NK-92 (cell line): ENCODE results near the gene TMEM52.

Source experiments
- DNase-seq: peaks from one replicate; lab custom pipeline; 2025; ENCODE audit not compliant: unreplicated experiment; lab: John Stamatoyannopoulos, UW

TMEM52 gene

DNA sequence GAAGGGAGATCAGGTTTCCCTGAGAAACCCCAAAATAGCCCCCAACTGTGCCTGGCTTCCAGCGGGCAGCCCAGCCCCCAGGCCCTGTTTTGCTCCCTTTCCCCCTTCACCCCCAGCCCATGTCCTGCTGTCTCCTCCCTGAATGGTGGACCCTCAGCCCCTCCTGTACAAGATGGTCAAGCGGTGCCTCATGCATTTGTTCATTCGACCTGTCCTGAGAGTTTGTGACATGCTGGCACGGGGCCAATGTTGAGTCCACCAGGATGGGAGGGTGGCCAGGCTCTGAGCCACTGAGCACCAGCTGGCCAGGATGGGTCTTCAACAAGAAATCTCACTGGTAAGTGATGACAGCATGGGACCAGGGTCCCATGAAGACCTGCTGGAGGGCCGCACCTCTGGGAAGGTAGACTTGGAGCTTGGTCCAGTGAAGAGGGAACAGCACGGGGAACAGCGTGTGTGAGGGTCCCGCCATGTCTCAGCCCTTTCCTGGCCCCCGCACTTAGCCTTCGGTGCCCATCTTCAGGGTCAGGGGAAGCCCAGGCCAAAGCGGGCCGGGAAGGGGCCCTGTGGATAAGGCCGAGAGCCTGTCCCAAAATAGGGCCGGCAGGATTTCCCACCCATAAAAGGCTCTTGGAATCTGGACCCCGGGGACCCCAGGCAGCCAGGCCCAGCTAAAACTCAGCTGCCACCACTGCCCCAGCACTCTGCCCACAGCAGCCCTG is 3.9 kb downstream of the TMEM52 start, which contains the start of gene CALML6:
TSS of gene CALML6 (plus strand) at position 290 of the 722 bp plus-strand sequence. CDS start at position 311, 21 bp downstream.
- no peak for DNase-seq

DNA sequence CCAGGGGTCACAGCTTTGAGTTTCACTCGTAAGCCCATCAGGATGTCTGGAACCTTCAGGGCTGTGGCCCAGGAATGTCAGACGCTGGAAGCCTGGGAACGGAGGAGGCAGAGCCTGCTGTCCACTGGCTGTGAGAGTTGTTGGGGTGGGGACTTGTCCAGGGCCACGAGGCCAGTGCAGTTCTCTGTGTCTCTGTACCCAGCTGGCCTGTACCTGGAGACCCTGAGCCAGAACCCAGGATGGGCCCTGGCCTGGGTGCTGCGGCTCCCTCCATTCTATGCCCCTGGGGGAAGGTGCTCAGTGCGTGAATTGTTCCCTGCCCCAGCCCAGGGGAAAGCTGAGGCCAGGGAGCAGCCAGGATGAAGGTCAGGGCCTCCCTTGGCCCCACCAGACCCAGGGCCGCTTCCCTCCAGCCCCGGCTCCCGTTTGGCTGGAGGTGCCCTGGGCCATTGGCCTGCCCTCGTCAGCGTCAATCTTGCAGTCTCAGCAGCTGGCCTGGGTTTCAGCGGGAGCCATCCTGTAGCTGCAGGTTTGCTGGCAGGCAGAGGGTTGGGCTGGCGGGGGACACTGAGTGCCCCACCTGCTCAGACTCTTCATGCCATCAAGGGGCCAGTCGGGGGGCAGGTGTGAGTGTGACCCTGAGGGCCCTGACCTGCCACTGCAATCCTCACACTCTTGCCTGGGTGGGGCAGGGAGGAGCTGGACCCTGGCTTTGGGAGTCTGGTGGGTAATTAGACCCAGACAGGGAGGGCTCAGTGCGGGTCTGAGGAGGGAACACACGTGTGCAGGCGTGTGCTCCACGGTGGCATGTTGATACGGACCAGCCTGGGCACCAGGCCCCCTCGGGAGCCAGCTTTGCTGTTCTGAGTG is 4.7 kb downstream of the TMEM52 start:
- DNase-seq = no peak

DNA sequence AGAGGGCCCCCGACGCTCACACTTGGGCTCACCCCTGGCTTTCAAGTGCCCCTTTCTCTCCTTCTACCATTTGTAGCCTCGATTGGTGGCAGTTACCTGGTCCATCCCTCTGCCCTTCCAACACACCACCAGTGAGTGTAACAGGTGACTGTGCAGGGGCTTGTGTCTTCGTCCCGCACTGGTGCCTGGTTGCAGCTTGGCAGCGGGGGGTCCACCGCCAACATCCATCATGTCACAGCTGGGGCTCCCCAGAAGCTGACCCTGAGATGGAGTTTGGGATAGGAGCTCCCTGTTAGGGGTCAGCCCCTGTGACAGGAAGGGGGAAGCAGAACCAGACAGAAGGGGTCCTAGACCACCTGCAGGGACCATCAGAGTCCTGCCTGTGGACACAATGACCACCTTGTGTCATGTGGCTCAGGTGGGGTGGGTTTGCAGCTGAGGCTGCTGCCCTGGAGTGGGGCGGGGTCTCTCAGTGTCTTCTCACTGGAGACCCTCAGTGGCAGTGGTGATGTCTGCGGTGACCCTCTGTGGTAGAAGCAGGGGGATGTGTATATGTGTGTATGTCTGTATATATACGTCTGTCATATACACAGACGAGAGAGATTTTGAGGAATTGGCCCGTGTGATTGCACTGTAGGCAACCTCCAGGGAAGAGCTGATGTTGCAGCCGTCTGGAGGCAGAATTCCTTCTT is 7.6 kb downstream of the TMEM52 start:
- DNase-seq = no peak

DNA sequence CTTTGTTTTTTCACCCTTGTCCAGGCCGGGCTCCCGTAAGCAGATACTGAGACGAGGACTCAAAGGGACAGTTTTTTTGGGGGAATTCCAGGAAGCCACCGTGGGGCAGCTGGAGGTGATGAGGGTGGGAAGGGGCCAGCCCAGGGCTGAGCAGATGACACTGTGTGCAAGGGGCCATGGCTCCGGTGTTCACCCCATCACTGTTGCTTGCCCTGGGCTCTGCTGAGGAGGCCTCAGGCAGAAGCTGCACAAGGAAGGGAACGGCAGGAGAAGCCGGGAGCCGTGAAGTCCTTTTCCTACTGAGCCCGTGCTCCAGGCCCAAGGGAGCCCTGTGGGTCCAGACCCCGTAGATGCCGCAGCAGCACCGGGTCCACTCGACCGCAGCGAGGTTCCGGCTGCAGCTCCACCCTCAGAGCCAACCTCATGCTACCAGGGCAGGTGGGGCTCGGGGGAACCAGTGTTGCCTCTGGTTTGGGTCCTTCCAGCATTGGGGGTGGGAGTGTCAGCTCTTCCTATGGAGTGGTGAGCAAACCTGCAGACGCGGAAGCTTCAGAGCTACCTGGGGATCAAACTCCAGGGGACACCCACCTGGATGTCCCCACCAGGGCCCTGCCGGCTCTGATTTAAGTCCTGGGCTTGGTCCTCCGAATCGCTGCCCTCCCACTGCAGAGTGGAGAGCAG is 8.3 kb downstream of the TMEM52 start:
- DNase-seq = no peak

DNA sequence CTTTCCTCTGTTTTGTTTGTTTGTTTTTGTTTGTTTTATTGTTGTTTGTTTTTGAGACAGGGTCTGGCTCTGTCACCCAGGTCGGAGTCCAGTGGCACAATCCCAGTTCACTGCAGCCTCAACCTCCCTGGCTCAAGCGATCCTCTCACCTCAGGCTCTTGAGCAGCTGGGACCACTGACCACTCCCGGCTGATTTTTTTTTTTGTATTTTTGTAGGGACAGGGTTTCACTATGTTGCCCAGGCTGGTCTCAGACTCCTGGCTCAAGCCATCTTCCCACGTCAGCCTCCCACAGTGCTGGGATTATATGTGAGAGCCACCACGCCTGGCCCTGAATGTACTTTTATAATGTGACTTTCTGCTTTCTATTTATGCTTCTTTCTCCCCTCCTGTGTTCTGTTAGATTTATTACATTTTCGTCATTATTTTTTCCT is 9.0 kb downstream of the TMEM52 start:
- no peak for DNase-seq

DNA sequence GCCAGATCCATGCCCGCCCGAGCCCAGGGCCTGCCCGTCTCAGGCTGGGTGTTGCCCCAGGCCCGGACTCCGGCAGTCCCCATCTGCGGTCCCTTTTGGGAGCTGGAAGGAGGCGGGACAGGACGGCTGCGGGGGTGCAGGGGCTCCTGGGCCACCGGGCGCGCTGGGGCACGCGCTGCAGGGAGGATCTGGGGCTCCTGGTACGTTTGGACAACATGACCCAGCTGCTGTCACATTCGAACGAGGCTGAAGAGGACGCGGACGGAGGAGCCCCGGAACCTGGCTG is 10.6 kb downstream of the TMEM52 start:
- no peak for DNase-seq

DNA sequence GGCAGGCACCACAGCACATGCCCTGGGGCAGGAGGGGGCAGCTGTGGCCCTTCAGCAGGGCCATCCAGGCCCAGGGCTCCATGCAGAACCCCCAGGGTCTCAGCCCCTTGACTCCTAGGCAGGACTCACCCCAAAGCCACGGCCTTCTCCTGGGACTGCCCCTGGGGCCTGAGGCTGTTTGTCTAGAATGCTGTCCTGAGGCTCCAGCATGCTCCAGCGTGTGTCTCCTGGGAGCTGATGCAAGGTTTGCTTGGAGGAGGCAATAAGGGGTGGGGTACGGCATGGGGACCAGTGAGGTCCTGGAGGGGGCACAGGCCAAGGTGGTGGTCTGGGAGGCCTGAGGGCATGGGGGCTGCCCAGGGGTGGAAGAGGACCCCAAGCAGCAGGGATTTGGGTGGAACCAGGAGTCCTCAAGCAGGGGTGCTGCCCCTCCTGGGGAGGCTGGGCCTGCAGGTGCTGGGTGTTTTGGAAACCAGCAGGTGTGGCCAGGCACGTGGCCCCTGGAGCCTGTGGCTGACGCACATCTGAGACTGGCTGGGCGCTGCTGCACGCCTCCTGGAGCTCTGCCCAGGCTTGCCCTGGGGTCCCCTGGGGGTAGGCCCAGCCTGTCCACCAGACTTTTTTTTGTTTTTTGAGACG is 11.9 kb downstream of the TMEM52 start:
- no peak for DNase-seq

DNA sequence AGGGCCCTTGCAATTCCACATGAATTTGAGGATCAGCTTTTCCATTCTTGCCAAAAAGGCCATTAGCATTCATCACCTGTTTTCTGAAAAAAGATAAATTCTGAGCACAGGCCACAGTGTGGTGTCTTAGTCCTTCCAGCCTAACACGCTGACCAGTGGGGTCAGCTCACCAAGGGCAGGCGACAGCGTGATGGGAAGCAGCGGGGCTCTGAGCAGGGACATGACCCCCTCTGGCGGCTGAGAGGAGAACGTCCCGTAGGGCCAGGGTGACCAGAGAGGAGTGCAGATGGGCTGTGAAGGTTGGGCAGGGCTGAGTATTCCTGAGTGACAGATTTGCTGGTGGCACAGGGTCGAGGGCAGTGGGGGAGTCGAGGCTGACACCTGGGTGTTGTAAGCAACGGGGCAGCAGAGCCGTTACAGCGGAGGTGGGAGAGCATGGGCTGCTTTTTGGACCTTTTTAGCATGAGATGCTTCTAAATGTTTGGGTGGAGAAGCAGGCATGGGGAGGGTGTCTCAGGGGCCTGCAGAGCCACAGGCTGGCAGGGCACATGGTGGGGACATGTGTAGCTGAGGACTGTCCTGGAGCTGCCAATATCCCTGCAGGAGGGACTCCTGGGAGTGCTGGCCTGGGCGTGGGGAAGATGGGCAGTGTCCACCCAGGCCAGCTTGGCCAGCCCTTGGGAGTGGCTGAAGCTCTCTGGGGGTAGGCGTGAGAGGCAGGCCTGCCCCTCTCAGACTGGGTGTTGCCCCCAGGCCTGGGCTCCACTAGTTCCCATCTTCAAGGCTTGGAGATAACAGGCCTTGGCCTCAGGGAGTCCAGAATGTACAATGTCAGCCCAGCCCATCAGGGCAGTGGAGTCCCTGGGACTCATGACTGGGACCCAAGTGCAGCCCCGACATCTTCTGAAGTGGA is 12.6 kb downstream of the TMEM52 start:
- no peak for DNase-seq

DNA sequence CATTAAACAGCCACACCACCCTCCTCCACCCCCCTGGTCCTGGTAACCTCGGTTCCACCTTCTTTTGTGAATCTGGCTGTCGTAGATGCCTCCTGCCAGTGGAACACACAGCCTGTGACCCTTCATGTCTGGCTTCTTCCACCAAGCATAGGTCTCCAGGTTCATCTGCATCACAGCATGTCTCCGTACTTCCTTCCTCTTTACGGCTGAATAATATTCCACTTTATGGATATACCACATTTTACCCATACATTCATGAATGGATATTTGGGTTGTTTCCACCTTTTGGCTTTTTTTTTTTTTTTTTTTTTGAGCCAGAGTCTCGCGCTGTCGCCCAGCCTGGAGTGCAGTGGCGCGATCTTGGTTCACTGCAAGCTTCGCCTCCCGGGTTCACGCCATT is 15.9 kb downstream of the TMEM52 start:
- DNase-seq = no peak

DNA sequence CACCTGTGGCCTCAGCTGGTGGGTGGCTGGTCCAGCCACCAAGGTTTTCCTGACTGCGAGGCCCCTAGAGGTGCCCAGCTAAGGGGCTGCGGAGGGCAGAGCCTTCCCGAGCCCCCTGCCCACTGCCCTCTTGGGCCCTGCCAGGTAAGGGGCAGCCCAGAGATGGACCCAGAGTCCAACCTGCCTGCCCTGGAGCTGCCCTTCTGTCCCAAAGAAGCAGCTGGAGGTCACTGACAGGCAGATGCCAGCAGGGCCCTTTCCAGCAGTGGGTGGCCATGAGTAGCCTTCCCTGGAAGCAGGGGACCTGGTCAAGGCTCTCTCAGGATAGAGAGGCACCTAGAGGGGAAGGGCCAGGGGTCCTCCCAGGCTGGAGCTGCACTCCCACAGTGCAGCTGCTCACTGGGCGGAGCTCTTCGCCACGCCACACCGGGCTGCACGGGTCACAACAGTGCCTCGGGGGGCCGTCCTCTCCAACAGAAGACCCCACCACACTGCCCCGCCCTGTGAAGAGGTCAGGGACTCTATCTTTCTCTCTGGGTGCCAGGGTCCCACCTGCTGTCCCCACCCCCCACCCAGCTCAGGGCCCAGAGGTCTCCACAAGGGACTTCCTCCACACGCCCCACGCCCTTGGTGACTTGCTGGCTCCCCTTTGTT is 17.3 kb downstream of the TMEM52 start:
- DNase-seq = no peak

DNA sequence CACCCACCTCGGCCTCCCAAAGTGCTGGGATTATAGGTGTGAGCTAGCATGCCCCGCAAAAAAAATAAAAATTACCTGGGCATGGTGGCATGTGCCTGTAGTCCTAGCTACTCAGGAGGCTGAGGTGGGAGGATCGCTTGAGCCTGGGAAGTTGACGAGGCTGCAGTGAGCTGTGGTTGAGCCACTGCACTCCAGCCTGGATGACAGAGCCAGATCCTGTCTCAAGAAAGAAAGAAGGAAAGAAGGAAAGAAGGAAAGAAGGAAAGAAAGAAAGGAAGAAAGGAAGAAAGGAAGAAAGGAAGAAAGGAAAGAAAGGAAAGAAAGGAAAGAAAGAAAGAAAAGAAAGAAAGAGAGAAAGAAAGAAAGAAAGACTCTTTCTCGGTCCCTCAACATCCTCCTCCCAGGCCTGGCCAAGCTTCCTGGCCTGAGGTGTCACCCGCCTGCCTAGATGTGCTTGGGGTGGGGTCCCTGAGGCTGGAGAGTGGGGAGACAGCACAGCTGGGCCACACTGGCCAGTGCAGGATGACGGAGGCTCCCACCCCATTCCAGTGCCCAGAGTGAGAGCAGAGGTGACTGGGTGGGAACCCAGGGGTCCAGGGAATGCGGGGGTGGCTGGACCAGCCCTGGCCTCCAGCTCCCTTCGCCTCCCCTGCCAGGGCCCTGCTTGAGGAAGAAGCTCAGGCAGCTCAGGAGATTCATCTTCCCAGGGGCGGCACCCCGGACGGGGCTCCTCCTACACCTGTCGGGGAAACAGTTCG is 18.0 kb downstream of the TMEM52 start:
- no peak for DNase-seq

DNA sequence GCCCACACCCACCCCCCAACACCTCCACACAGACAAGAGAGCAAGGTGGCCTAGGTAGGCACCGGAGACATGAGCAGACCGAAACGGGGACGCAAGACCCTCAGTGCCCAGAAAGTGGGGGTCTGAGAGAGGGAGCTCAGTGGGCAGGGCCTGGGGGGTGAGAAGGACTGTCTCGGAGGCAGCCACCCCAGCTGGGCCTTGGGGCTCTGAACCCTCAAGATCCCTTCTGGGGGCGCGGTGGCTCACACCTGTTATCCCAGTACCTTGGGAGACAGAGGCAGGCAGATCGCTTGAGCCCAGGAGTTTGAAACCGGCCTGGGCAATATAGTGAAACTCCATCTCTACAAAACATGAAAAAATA is 19.1 kb downstream of the TMEM52 start:
- DNase-seq = no peak

DNA sequence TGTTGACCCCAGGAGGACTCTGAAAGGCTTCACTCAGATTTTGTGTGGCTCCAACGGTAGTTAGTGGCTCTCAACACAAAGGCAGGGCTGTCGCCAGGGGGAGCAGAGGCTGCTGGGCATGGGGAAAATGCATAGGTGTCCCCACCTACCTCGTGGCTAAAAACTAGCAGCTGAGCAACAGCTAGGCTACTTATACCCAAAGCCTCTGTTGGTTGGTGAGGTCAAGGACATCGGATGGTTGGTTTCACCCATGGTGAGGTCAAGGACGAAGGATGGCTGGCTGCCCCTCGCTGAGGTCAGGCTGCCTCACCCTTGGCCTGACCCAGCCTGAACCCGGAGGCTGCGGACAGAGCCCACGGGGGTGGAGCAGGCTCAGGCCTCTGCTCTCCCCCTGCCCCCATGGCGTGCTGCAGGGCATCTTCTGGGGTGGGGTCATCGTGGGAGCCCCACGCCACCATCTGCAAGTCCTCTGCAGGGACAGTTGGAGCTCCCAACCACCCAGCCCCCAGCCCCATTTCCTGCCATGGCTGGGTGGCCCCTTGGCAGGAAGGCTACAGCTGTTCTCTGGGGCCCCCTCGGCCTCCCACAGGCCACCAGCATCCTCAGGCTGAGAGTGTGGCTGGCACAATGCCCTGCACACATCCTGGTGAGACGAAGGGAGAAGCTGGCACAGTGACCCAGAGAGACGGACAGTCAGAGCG is 19.7 kb downstream of the TMEM52 start:
- no peak for DNase-seq

DNA sequence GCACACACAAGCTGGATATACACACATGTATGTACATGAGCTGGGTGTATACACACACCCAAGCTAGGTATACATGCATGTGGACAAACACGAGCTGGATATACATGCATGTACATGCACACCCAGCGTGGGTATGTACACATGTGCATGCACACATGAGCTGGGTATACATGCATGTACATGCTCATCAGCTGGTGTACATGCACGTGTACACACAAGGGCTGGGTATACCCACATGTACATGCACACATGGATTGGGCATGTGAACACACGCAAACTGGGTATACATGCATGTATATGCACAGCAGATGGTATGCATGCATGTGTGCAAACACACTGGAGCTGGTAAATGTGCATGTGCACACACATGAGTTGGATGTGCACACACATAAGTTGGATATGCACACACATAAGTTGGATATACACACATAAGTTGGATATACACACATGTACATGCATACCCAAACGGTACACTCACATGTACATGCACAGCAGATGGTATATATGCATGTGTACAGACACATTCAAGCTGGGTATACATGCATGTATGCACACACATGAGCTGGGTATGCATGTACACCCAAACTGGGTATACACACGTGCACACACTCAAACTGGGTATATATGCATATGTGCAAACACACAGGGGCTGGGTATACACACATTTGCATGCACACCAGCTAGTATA is 20.7 kb downstream of the TMEM52 start:
- DNase-seq = no peak

DNA sequence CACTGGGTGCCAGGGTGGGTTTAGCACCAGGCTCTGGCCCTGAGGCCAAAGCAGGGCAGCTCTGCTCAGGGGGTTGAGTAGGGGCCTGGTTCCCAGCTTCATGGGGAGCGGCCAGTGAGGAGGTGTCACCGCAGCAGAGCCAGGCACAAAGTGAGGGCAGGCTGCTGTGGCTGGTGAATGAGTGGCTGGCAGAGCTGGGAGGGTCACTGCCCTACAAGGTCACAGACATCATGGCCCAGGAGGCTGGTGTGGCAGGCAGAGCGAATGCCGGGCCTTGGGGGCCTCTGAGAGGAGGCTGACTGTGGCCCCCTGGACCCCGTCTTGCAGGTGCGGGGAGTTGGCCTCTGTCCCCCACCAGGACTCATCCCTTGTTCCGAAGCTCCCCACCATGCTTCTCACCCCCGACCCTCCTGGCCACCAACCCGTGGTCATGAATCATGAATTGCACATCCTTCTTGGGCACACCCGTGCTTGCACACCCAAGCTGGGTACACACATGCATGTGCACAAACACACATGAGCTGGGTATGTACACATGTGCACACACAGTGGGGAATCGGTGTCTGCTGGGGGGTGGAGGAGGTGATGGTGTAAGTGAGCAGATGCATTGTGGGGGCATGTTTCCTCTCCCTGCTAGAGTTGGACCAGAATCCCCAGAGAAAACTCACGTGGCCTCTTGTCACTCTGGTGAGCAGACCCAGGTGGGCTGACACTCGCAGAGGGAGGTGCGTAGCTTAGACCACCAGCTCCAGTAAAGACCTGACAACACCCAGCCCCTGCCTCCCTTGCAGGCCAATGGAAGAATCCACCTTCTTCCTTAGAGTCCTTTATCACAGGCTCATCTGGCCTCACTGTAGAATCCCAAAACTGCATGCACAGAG is 23.4 kb downstream of the TMEM52 start:
- DNase-seq = no peak

DNA sequence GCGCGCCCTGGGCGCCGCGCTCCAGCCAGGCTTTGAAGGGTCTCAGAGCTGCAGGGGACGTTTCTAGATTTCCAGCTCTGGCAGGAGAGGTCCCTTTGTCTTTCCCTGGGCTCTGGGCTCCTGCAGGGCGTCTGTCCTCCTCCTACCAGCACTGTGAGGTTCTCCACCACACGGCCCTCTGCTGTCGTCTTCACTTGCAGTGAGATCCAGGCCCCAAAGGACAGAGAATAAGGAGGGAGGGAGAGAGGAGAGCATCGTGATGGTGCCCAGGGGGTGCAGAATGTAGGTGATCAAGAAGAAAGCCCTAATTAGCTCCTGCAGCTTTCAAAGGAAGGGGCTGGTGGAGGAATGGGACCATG is 24.0 kb downstream of the TMEM52 start:
- no peak for DNase-seq
